ENCODE data around the gene ECM2.

The ECM2 gene

GRCh38 chr9:92507005-92507404 lies 28.8 kb downstream of the ECM2 start:
- no peak for TF ChIP-seq CTCF (conservative IDR thresholded peaks at IDR 0.05)
- no peak overlapping the region for H3K27ac ChIP-seq

GRCh38 chr9:92506184-92506857 lies 29.5 kb downstream of the ECM2 start:
- H3K27ac ChIP-seq = no peak overlapping the region
- TF ChIP-seq CTCF (conservative IDR thresholded peaks at IDR 0.05) = no peak

- TF ChIP-seq CTCF (conservative IDR thresholded peaks at IDR 0.05) = no peak
- H3K27ac ChIP-seq = no peak overlapping the region
These were observed 30.9 kb downstream of the ECM2 start for GRCh38 chr9:92504881-92505280.

GRCh38 chr9:92503156-92503555 lies 32.6 kb downstream of the ECM2 start:
- no peak overlapping the region for H3K27ac ChIP-seq
- no peak for TF ChIP-seq CTCF (conservative IDR thresholded peaks at IDR 0.05)

GRCh38 chr9:92501671-92502393 lies 34.0 kb downstream of the ECM2 start:
- peak; percentile 70 for TF ChIP-seq CTCF (conservative IDR thresholded peaks at IDR 0.05)
- no peak overlapping the region for H3K27ac ChIP-seq

- TF ChIP-seq CTCF (conservative IDR thresholded peaks at IDR 0.05) = no peak
- no peak overlapping the region for H3K27ac ChIP-seq
These were observed 35.1 kb downstream of the ECM2 start for GRCh38 chr9:92500725-92501124.

GRCh38 chr9:92499701-92500100 lies 36.1 kb downstream of the ECM2 start:
- H3K27ac ChIP-seq = no peak overlapping the region
- no peak for TF ChIP-seq CTCF (conservative IDR thresholded peaks at IDR 0.05)
